GM18505 (cell line): ENCODE results near the gene TRABD2B.

Experiments
- ATAC-seq: cut with Tn5 transposase; IDR thresholded peaks from one replicate; pipeline ENCODE4 v1.9.1; 2021; ENCODE audit not compliant: unreplicated experiment
- POLR2A ChIP-seq: IDR thresholded peaks from 4 replicates; pipeline ENCODE4 v1.6.1; 2011; ENCODE audit warnings: borderline replicate concordance; ENCODE audit not compliant: insufficient read depth, insufficient read length; ENCODE audit errors: extremely low read depth

TRABD2B gene

DNA sequence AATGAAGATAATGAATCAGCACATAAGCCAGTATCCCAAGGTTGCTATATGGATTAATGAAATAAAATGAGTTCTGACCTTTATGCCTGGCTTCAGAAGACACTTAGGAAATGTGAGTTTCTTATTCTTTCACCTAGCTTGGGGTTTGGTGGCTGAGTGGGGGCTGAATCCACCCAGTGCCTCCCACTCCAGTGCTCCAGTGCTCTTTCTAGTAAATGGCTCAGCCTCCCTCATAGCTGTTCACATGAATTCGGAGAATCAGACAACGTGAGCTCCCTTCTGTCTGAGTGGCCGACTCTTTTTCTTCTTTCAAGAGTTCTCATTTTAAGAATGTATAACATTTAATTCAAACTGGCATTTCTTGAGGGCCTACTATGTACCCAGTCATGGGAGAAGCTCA, 43.5 kb downstream of the TRABD2B start:
- ATAC-seq: no peak
- no peak for TF ChIP-seq POLR2A

GRCh38 chr1:47951545-47952235, 45.5 kb downstream of the TRABD2B start:
- no peak for TF ChIP-seq POLR2A
- no peak for ATAC-seq

DNA sequence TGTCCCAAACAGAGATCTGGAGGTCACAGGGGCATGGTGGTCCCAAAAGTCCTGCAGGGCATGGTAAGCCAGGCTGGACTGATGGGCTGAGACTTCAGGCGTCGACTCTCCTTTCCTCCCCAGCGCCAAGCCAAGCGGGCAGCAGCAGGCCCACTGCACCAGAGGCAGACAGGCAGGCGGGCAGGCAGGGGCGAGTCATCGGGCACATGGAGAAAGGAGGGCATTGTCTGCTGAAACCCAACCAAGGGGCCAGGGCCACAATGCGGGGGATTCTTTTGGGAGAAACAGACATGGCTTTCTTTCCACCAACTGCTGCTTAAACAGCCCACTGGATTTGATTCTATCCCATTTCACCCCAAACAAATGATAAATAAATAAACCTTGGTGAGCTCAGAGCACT, 46.2 kb downstream of the TRABD2B start:
- no peak for TF ChIP-seq POLR2A
- no peak for ATAC-seq

- TF ChIP-seq POLR2A: no peak
- no peak for ATAC-seq
Measured at GRCh38 chr1:47950471-47950870, 46.7 kb downstream of the TRABD2B start.

DNA sequence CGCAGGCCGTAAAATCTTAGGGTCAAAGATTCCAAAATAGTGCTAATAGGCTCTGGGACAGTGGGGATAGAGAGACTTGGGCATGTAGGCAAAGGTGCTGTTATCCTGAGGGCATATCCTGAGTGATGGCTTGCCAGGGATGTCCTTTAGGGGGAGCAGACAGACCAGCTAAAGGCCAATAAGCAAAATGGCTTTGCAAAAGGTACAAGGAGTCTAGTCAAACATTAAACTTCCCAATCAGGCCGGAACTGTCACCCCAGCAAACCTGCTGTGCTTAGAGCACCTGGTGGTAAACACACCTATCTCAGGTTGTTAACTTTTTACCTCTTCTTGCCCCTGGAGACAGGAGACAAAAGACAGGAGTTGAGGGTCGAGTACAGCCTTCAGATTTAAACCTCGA, 49.1 kb downstream of the TRABD2B start:
- TF ChIP-seq POLR2A: no peak
- ATAC-seq: no peak

GRCh38 chr1:47947531-47947930, 49.7 kb downstream of the TRABD2B start:
- no peak for ATAC-seq
- TF ChIP-seq POLR2A: no peak

DNA sequence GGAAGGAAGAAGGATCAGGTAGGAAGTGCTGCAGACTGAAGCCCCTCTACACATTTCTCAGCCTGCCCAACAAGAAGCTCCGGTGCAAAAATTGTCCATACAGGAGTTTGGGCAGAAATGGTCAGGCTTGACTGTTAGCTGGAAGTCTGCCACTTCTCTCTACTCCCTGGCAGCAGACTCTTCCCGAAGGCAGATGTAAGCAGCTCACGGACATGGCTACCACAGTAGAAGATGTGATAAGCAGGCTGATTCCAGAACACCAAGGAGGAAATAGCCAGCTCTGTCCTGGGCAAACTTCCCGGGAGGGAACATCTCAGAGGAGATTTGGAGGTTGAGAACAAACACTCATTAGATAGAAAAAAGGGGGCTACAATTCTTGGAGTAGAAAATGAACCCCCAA, 52.6 kb downstream of the TRABD2B start:
- ATAC-seq: no peak
- no peak for TF ChIP-seq POLR2A

GRCh38 chr1:47942240-47942629, 55.0 kb downstream of the TRABD2B start:
- TF ChIP-seq POLR2A: no peak
- no peak for ATAC-seq

DNA sequence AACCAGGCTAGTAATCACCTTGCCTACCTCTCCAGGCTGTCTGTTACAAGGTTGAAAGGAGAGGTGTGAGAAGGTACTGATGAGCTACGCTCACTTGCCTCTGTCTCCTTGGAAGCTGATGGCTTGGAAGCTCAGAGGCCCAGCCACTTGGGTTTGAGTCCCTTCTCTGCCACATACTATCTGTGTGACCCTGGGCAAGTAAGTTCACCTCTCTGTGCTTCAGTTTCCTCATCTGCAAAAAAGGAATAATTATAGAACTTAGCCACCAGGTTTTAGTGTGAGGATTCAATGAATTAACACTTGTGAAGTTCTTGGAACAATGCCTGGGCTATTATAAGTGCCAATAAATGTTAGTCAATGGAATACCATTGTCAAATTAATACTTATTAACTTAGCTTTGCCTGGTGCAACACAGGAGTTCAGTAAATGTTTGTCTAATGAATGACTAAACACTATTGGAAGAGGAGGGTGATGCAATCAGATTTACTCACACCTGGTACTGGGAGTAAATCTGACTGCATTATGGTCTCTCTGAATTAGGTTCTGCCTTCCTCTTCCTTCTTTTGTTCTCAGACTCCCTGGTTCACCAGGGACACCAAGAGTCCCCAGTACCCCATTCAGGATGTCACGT, 55.5 kb downstream of the TRABD2B start:
- no peak for TF ChIP-seq POLR2A
- no peak for ATAC-seq

DNA sequence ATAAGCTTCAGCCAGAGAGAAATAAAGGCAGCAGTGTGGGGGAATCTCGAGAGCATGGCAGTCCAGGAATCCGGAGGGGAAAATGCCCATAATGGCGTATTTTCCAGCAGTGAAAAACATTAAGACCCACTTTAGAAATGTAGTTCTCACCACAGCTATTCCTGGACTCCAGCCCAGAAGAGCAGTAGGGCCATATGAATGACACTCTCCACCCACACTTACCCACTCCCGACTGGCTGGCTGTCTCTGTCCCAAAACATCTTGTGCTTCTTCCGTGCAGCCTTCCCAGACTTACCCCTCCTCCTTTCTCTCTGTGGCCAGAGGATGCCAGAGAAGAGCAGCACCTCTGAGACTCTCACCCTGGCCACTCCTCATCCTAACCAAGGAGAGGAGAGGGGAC, 56.4 kb downstream of the TRABD2B start:
- no peak for ATAC-seq
- no peak for TF ChIP-seq POLR2A

GRCh38 chr1:47940326-47940725, 56.9 kb downstream of the TRABD2B start:
- no peak for TF ChIP-seq POLR2A
- no peak for ATAC-seq

DNA sequence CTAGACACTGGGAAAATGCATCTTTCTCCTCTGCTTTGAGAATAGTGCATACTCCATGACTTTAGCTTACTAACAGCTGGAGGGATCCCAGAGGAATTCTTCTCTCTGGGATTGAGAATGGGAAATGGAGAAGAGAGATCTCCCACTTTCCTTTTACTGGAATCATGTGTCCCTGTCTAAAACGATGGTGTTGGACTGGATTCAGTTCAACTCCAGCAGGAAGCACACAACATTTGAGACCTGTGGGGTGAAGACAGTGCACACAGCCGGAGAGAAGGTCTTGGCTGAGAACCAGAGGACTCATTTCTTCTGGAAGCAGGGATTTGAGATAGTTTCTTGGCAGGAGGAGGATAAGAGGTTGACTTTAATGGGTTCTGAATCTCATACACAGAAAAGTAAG, 58.7 kb downstream of the TRABD2B start:
- no peak for TF ChIP-seq POLR2A
- ATAC-seq: no peak

DNA sequence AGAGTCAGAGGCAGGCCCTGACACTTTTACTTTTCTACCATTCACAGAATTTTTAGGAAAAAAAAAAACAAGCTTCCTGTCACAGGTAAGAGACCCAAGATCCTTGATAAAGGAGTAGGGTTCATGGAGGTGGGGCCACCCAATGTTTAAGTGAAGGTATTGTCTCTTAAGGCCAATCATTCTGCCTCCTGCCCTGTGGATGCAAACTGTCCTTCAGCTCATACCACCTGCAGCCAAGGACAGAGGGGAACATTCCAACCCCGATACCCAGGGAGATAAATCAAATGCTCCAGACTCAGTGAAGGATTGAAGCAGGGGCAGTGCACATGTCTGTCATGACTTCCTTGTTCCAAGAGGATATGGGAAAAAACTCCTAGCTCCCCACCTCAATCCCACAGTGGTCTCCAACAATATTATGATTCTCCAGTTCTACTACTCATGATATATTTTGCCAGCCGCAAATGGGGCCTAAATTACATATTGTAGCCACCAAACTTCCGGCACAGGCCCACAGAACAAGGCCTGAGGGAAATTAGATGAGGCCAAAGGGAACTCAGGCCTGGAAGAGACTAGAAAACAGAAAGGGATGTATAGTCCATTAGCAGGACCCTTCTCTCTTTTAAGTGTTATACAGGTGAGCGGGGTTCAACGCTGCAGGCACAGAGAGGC, 59.5 kb downstream of the TRABD2B start:
- no peak for TF ChIP-seq POLR2A
- no peak for ATAC-seq
